Panc1 (cell line): ENCODE data around the gene NFKB1.

Experiments used
- CTCF ChIP-seq: fragments of 450-650 bp; IDR thresholded peaks from 2 replicates; pipeline ENCODE4 v1.5.1; 2017; ENCODE audit warnings: mild to moderate bottlenecking
- POLR2AphosphoS5 ChIP-seq: IDR thresholded peaks from 2 replicates; pipeline ENCODE4 v1.6.1; 2012; ENCODE audit warnings: mild to moderate bottlenecking, low read depth, low read length, moderate library complexity
- REST ChIP-seq, 2 experiments: IDR thresholded peaks; 2 replicates each; pipeline ENCODE4 v1.6.1; 2011 to 2012; ENCODE audit warnings: low read depth in 2 of 2, control low read depth in 1 of 2, low read length in 1 of 2, mild to moderate bottlenecking in 1 of 2, moderate library complexity in 1 of 2; ENCODE audit not compliant: insufficient read depth in 1 of 2
- SIN3A ChIP-seq: IDR thresholded peaks from 2 replicates; pipeline ENCODE4 v1.6.1; 2012; ENCODE audit warnings: low read depth, mild to moderate bottlenecking, low read length, moderate library complexity, borderline replicate concordance; ENCODE audit not compliant: insufficient read depth
- TCF7L2 ChIP-seq: IDR thresholded peaks from 2 replicates; pipeline ENCODE4 v1.6.1; 2011; ENCODE audit warnings: mild to moderate bottlenecking, low read depth, low read length, inconsistent platforms

DNA sequence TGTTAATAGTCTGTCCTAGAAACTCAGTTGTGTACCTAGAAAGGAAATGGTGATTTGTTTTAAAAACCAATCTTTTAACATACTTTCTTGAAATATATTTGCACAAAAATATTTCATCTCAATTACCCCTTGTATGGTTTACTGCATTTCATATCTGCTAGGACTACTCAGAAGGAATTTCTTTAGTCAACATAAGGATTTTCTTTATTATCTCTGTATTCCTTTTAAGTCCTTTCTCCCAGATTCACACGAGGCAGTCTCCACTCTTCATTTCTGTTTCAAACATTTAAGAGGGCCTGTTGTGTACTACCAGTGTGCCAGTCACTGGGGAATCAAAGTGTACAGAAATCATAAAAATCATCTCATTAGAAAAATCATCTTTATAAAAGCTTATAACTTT is 28.8 kb downstream of the NFKB1 start:
- TF ChIP-seq POLR2AphosphoS5 = no peak
- TF ChIP-seq CTCF = no peak
- TF ChIP-seq SIN3A = no peak
- no peak for TF ChIP-seq TCF7L2
- TF ChIP-seq REST (IDR thresholded peaks at IDR 0.05; ENCODE audit: insufficient read depth in 1 of 2, low read depth in 2 of 2, low read length in 1 of 2) = no peak
